ENCODE data around the gene MYH3. TPM values are rescaled to one million over a fixed set of nuclear protein-coding genes. Genes with fewer than 3 reads are reported as not detected.
A peak's percentile ranks its signal among the peaks of the same experiment; 100 is the strongest.

Gene MYH3
- total and polyA plus RNA-seq, 2 donors from 2014 or later, result 2.5 to 2.9 TPM

GRCh38 chr17:10583834-10584233, 73.3 kb downstream of the MYH3 start:
- H3K36me3 ChIP-seq (ENCODE audit: control insufficient read depth in 2 of 3, insufficient read depth in 3 of 3, low read length in 3 of 3), result no peaks in the 10 kb centered on the region
- H3K27ac ChIP-seq (ENCODE audit: low read depth in 2 of 2, low read length in 2 of 2), result no peak overlapping the region
- no peak for FAIRE-seq

GRCh38 chr17:10579270-10579669, 77.8 kb downstream of the MYH3 start:
- Histone ChIP-seq H3K36me3 (ENCODE audit: control insufficient read depth in 2 of 3, insufficient read depth in 3 of 3, low read length in 3 of 3) (no peaks in the 10 kb centered on the region), H3K27me3 (ENCODE audit: control insufficient read depth, insufficient read depth, low read length) (no peaks in the 10 kb centered on the region), H3K4me3 (ENCODE audit: low read length in 3 of 3) (no peak overlapping the region), H3K27ac (ENCODE audit: low read depth in 2 of 2, low read length in 2 of 2) (no peak overlapping the region), H3K4me1 (ENCODE audit: control insufficient read depth in 2 of 3, insufficient read depth in 2 of 3, low read depth in 1 of 3, low read length in 3 of 3) (no peaks in the 10 kb centered on the region), H3K9ac (ENCODE audit: low read length in 3 of 3) (no peak overlapping the region), H3K9me3 (ENCODE audit: control insufficient read depth in 2 of 3, insufficient read depth in 1 of 3, low read length in 3 of 3) (peaks cover 0 to 2% (median 0%) of the 10 kb centered on the region in 3 donors)
- no peak for TF ChIP-seq CTCF (IDR thresholded peaks at IDR 0.05; ENCODE audit: borderline replicate concordance, extremely low read depth, insufficient read depth)
- FAIRE-seq, result no peak
- DNase-seq, result no peak
- intact Hi-C loops (cut with DNase I), result no loop called here

More at GRCh38 chr17:10583834-10584233, 73.3 kb downstream of the MYH3 start:
- peak in 1 of 5 donors; percentile 13 for DNase-seq
- H3K4me1 ChIP-seq (ENCODE audit: control insufficient read depth in 2 of 3, insufficient read depth in 2 of 3, low read depth in 1 of 3, low read length in 3 of 3), result no peaks in the 10 kb centered on the region
- H3K27me3 ChIP-seq (ENCODE audit: control insufficient read depth, insufficient read depth, low read length), result no peaks in the 10 kb centered on the region
- no peak overlapping the region for H3K4me3 ChIP-seq (ENCODE audit: low read length in 3 of 3)
- no peak overlapping the region for H3K9ac ChIP-seq (ENCODE audit: low read length in 3 of 3)
- intact Hi-C loops (cut with DNase I), result no loop called here
- TF ChIP-seq CTCF (IDR thresholded peaks at IDR 0.05; ENCODE audit: borderline replicate concordance, extremely low read depth, insufficient read depth), result no peak
- H3K9me3 ChIP-seq (ENCODE audit: control insufficient read depth in 2 of 3, insufficient read depth in 1 of 3, low read length in 3 of 3), result peaks cover 0 to 2% (median 0%) of the 10 kb centered on the region in 3 donors

Other genes with a start within 250 kb of the MYH3 start
- 0.28 TPM for gene MYH8, start 235.4 kb downstream of the MYH3 start, total RNA-seq
- gene MYH8, start 235.4 kb downstream of the MYH3 start, polyA plus RNA-seq (ENCODE audit: insufficient read depth, low read depth, low replicate concordance), result 0.30 TPM
- gene MYH4, start 187.8 kb downstream of the MYH3 start, total RNA-seq, result not detected
- not detected for gene MYH4, start 187.8 kb downstream of the MYH3 start, polyA plus RNA-seq (ENCODE audit: insufficient read depth, low read depth, low replicate concordance)
- not detected for gene MYH1, start 138.8 kb downstream of the MYH3 start, total RNA-seq
- not detected for gene MYH1, start 138.8 kb downstream of the MYH3 start, polyA plus RNA-seq (ENCODE audit: insufficient read depth, low read depth, low replicate concordance)
- gene MYH2, start 107.7 kb downstream of the MYH3 start, total RNA-seq, result not detected
- not detected for gene MYH2, start 107.7 kb downstream of the MYH3 start, polyA plus RNA-seq (ENCODE audit: insufficient read depth, low read depth, low replicate concordance)
- 27.0 TPM for gene SCO1, start 40.2 kb upstream of the MYH3 start, total RNA-seq
- gene SCO1, start 40.2 kb upstream of the MYH3 start, polyA plus RNA-seq (ENCODE audit: insufficient read depth, low read depth, low replicate concordance), result 34.9 TPM
- 9.2 TPM for gene ADPRM, start 40.3 kb upstream of the MYH3 start, total RNA-seq
- 9.6 TPM for gene ADPRM, start 40.3 kb upstream of the MYH3 start, polyA plus RNA-seq (ENCODE audit: insufficient read depth, low read depth, low replicate concordance)
- 13.3 TPM for gene TMEM220, start 72.7 kb upstream of the MYH3 start, total RNA-seq
- gene TMEM220, start 72.7 kb upstream of the MYH3 start, polyA plus RNA-seq (ENCODE audit: insufficient read depth, low read depth, low replicate concordance), result 16.4 TPM
- 0.47 TPM for gene TMEM238L, start 146.8 kb upstream of the MYH3 start, total RNA-seq
- gene TMEM238L, start 146.8 kb upstream of the MYH3 start, polyA plus RNA-seq (ENCODE audit: insufficient read depth, low read depth, low replicate concordance), result 3.2 TPM
- gene PIRT, start 180.8 kb upstream of the MYH3 start, total RNA-seq, result not detected
- not detected for gene PIRT, start 180.8 kb upstream of the MYH3 start, polyA plus RNA-seq (ENCODE audit: insufficient read depth, low read depth, low replicate concordance)

Data from kidney (tissue), 14 donors.